Stimulated activated CD4-positive, alpha-beta T cell treated with anti-CD3 and anti-CD28 coated beads, Interleukin-15, amount 100 ng/mL, for 48 hours (primary cell): ENCODE measurements around the gene DOCK11.

Experiments
- DNase-seq, 2 donors: peaks; one replicate each; pipeline ENCODE4 v3.0.0-alpha.2; 2020; ENCODE audit warnings: low read depth in 2 of 2

The DOCK11 gene

GRCh38 chrX:118627084-118627758 lies 131.6 kb downstream of the DOCK11 start:
- DNase-seq: no peak

DNA sequence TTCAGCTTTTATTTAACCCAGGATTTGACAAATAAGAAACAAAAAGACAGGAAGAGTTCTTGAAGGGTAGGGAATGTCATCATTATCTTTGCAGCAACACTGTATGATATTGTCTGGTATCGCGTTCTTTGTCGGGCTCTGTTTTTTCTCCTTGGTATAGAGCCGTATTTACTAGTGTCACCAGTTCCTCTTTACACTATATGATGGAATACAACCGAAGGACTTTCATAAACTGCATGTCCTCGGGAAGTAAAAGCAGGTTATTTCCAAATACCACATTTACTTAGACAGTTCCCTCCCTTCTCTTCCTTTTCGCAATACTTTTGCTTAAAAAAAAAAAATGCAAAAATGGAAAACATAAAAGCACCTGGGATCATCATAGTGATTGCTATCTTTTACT lies 135.2 kb downstream of the DOCK11 start:
- DNase-seq: no peak

- DNase-seq: no peak
These were observed 136.0 kb downstream of the DOCK11 start for GRCh38 chrX:118631586-118631985.

- no peak for DNase-seq
These were observed 137.2 kb downstream of the DOCK11 start for GRCh38 chrX:118632862-118633261.

- DNase-seq: no peak
These were observed 137.9 kb downstream of the DOCK11 start for GRCh38 chrX:118633530-118633929.

DNA sequence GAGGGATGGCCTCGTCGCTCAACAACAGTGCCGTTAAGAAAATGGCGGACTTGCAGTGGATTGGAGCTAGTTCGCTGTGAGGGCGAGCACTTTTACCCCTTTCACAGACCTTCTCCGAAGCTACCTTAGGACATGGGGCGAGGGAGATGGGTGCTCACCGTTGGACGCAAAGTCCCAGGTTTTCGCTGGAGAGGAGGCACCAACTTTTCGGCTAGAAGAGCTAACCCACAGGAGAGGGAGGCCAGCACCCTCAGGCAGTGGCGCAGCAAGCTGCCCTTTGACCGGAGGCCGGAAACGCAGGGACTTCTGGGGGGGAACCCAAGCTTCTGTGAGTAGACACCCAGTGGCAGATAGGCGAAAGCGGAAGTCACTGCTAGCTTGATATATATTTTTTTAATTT lies 138.7 kb downstream of the DOCK11 start:
- no peak for DNase-seq

GRCh38 chrX:118637997-118638396 lies 142.4 kb downstream of the DOCK11 start:
- DNase-seq: no peak

DNA sequence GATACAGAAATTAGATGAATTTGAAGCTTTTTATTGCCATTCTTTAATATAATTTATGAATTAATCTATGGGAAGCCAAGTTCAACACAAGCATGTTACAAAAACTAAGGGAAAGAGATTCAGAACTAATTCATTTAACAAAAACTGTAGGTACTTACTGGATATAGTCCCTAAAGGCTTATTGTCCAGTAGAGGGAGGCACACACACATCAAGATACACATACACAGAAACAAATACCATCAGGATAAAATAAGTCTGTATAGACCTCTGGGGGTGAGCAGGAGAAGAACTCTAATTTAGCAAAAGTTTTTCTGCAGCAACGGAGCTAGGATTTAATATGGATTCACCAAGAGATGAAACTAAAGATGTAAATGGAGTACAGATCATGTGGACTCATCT lies 148.8 kb downstream of the DOCK11 start:
- DNase-seq: no peak

DNA sequence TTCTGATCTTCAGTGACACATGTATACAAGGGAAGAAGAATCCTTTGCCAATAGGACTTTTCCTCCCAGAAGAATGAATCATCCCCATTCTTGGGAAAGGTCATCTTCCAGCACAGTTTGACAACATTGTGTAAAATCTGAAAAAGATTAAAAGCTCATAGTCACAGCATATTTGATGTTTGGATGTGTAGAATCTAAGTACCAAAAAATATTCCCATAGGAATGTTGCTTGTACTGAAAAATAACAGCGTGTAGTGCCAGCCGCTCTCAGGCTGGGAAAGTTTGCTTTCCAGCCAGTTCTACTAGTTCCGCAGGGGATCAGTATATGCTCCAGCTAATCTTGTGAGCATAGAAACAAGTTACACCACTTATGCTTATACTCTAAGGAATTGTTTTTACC lies 157.1 kb downstream of the DOCK11 start:
- no peak for DNase-seq

- no peak for DNase-seq
These were observed 158.7 kb downstream of the DOCK11 start for GRCh38 chrX:118654331-118654730.

- no peak for DNase-seq
These were observed 160.1 kb downstream of the DOCK11 start for GRCh38 chrX:118655561-118656246.

DNA sequence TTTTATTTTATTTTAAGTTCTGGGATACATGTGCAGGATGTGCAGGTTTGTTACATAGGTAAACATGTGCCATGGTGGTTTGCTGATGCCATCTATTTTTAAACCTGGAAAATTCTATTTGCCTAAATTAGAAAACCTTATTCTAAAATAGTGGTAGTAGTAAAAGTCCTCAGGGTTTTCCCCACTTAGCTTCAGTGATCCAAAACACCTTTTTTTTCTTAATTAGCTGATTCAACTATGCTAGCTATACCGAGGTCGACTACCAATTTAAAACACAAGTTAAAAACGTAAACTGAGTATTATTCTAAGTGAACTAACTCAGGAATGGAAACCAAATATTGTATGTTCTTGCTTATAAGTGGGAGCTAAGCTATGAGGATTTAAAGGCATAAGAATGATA lies 161.8 kb downstream of the DOCK11 start:
- no peak for DNase-seq

- DNase-seq: no peak
These were observed 164.5 kb downstream of the DOCK11 start for GRCh38 chrX:118660085-118660484.

DNA sequence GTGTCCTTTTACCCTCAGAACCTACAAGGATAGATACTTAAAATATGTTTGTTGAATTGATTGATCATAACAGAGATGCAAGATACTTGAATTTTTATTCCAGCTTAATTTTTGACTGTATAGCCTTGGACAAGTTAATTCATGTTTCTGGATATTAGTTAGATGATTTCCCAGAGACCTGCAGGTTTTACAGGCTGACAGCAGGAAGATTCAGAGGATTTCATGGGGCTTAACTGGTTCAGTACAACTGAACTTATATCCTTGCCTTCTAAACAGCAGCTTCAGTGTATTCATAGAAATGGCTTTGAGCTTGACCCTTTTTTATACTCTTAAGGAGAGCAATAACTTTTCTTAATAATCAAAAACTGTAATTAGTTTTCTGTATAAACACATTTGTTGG lies 169.6 kb downstream of the DOCK11 start:
- no peak for DNase-seq

GRCh38 chrX:118666521-118666920 lies 170.9 kb downstream of the DOCK11 start:
- DNase-seq: no peak

DNA sequence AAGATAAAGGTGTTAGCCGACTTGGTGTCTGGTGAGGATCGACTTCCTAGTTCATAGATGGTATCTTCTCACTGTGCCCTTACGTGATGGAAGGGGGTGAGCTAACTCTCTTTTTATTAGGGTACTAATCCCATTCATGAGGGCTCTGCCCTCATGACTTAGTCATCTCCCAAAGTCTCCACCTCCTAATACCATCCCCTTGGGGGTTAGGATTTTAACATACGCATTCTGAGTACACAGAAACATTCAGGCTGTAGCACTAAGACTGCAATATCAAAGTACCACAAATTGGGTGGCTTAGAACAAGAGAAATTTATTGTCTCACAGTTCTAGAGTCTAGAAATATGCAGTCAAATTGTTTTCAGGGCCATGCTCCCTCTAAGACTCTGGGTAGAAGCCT lies 173.8 kb downstream of the DOCK11 start:
- DNase-seq: no peak

DNA sequence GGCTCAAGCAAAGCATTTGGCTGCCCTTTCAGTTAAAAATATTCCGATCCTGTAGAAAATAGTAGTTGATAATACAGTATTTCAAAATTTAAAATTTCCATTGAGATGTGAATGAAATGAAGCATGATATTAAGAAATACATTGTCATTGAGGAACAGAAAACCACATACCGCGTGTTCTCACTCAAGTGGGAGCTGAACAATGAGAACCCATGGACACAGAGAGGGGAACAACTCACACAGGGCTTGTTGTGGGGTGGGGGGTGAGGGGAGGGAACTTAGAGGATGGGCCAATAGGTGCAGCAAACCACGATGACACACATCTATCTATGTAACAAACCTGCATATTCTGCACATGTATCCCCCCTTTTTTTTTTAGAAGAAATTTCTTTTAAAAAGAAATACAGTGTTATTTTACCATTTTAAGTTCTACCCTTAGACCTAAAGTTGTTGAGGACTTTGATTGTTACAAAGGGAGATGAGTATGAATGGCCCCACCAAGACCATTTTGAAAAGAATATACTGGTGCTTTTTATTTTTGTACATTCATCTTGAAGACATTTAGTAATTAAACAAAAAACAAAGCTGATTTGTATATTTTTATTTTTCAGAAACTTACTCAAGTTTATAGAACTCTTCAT lies 179.8 kb downstream of the DOCK11 start:
- DNase-seq: no peak

GRCh38 chrX:118675966-118676349 lies 180.3 kb downstream of the DOCK11 start:
- DNase-seq: no peak

DNA sequence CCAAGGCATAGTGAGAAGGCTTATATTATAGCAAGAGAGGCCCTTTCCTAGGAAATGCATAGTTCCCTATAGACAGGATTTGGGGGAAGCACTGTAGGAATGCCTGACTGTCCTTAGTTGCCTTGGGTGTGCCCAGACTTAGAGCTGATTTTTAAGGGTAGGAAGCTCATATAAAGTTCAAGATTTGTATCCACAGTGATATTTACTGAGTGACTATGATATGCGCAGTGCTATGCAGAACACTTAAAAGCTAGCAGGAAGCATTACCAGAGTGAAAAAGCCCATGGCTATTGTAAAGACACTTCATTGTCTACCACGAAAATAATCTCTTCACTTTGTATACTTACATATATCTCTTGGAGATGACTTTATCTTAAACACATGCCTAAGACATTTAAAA lies 181.7 kb downstream of the DOCK11 start:
- no peak for DNase-seq

DNA sequence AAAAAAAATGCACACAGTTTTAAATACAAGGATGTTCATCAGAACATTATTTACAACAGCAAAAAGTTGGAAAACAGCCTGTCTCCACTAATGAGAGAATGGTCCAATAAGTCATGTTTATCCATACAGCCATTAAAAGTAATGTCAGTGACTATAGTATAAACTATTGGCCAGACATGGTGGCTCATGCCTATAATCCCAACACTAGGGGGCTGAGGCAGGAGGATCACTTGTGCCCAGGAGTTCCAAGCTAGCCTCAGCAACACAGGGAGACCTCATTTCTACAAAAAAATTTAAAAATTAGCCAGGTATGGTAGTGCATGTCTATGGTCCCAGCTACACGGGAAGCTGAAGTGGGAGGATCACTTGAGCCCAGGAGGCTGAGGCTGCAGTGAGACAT lies 183.7 kb downstream of the DOCK11 start:
- DNase-seq: no peak

- no peak for DNase-seq
These were observed 186.8 kb downstream of the DOCK11 start for GRCh38 chrX:118682258-118683014.

- DNase-seq: no peak
These were observed 189.8 kb downstream of the DOCK11 start for GRCh38 chrX:118685393-118685792.

DNA sequence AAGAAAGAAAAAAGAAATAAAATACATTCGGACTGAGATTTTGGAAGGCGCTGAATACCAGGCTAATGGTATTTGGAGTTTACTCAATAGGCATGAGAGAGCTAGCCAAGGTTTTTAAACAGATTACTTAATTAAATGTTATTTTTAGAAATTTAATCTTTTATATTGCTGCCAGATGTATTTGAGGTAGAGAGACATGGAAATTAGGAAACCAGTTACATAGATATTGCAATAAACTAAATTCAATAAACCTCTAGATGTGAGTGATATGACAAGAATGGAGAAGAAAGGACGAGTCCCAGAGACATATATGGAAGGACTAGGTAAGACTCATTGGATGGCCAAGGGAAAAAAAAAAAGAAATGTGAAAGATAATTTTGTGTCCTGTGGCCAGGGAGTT lies 193.3 kb downstream of the DOCK11 start:
- no peak for DNase-seq
